T follicular helper cell (primary cell): Measurements from ENCODE around the gene ELL.

Experiments
- DNase-seq: peaks from one replicate; pipeline ENCODE4 v3.0.0-alpha.2; 2020; ENCODE audit warnings: low read depth

The ELL gene

DNA sequence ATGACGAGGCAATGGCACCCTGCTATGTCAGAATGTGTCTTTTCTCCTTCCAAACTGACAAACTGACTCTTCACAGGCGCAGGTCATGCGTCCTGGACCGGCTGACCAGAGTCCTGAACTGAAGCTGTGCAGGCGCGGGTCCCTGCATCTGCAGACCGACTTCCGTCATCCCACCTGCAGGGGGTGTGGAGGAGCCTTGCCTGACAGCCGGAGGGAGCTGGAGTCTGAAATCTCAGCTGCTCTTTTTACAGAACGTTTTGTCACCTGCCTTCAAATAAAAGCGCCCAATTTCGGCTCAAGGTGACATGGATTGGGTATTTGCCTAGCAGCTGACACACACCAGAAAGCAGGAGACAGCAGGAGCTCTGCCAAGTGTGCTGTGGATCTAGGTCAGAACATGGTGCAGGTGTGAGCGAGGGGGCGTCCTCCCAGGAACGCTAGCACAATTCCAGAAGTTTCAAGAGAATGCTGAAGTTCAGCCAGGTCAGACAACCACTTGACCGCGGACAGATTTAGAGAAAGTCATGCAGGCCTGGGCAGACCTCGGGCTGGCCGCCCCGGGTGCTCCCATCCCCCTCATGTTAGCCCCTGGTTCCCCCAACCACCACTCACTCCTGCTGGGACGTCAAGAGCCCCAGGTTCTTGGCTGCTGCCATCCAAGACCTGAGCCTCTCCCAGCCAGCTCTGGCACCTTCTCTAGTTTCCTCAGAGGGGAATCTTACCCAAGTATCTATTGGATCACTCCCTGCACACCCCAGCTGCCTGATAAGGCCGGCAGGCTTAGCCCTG, 32.8 kb downstream of the ELL start:
- no peak for DNase-seq

- DNase-seq: no peak
Measured at GRCh38 chr19:18488403-18488723, 33.5 kb downstream of the ELL start.

- no peak for DNase-seq
Measured at GRCh38 chr19:18487576-18488402, 34.1 kb downstream of the ELL start.

DNA sequence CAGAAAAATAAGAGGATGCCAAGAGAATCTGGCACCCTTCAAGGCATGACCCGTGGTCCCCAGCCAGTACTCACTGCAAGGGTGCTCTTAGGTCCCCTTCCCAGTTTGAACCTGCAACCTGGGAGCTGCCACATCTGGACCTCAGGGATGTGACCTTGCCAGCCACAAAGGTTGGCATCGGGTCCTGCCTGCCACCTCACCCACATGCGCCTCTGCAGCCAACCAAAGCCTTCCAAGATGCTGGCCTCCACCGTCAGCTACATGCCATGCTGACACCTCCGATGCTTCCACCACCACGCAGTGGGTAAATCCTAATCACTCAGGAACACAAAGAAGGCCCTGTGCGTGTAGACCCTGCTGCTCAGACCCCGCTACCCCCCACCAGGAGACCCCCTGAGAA, 35.1 kb downstream of the ELL start:
- no peak for DNase-seq

DNA sequence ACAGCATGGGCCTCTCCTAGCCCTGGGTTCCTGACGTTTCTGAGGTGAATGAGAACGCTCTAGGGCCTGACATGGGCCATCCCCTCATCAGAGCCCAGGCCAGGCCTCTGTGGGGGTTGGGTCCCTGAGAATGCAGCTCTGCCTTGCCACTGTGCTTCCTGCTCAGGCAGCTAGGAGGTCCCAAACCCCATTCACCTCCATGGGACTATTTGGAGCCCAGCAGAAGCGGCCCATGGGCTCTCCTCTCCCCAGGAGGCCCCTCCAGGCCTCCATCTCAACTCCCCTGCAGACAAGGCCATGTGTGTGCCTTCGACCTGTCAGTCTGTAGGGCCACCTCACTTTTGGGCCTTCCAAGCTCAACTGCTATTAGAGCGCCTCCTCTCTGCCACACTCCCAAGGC, 36.9 kb downstream of the ELL start:
- DNase-seq: no peak

GRCh38 chr19:18483119-18483890, 38.6 kb downstream of the ELL start:
- no peak for DNase-seq

- no peak for DNase-seq
Measured at GRCh38 chr19:18481505-18482222, 40.2 kb downstream of the ELL start.

DNA sequence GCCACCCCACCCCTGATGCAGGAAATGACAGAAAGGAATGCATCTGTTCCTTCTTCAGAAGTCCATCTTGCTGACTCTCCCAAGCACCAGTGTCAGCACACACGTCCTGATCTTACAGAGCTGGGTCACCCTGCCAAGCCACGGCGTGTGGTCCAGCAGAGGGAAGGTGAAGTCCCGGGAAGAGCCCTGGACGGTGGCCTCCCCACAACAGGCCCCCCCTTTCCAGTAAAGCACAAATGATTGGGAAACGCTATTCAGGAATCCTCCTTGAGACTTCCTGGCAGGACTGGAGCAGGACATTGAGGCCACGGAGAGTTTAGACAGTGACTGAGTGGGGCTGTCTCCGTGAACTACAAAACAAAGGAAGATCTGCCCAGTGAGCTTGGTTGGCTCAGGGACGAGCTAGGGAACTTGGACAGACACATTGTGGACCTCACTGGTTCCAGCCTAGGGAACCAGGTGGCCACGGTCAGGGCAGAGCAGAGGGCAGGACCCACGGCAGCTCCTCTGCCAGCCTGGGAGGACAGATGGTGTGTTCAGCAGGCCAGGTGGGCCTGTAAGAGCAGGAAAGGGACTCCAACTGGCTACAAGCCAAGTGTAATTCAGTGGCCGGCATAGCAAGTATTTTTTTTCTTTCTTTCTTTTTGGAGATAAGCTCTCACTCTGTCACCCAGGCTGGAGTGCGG, 41.7 kb downstream of the ELL start:
- DNase-seq: no peak

- no peak for DNase-seq
Measured at GRCh38 chr19:18478545-18479311, 43.1 kb downstream of the ELL start.

- DNase-seq: no peak
Measured at GRCh38 chr19:18477974-18478373, 43.9 kb downstream of the ELL start.

GRCh38 chr19:18477042-18477779, 44.7 kb downstream of the ELL start:
- no peak for DNase-seq

- no peak for DNase-seq
Measured at GRCh38 chr19:18476507-18477041, 45.3 kb downstream of the ELL start.

DNA sequence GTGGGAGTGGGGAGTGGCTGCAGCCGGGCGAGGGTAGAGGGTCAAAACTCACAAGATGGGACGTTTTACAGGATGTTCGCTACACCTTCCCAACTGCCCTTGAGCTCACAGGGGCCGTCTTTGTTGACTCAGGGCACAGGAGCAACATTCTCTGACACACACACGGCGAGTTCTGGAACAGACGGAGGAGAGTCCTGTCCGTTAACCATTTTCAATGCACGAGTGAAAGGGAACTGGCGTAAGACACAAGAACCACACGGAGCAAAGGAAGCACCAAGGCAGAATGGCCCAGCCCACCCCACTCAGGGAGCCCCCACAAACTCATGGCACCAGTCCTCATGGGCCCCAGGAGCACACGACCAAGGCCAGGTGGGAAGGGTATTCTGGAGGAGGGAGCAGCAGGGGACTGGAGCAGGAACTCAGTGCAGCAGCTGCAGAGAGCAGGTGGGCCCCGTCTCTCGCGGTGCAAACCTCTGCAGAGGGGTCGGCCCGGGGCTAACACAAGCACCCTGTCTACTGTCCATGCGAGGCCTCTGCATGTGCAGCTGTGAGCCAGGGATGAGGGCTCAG, 46.0 kb downstream of the ELL start:
- DNase-seq: no peak

DNA sequence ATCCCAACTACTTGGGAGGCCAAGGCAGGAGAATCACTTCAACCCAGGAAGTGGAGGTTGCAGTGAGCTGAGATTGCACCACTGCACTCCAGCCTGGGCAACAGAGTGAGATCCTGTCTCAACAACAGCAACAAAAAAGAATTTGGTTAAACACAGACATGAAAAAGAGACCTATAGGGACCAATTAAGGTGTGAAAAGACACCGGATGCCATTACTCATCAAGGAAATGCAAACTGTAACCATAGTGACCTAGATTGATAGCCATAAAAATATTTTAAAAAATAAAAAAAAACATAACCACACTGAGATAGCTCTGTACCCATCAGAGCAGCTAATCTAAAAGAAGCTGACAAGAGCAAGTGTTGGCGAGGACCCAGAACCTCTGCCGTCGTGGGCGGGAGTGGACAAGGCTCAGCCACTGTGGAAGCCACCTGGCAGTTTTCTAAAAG, 46.8 kb downstream of the ELL start:
- no peak for DNase-seq

GRCh38 chr19:18474366-18474887, 47.4 kb downstream of the ELL start:
- no peak for DNase-seq

DNA sequence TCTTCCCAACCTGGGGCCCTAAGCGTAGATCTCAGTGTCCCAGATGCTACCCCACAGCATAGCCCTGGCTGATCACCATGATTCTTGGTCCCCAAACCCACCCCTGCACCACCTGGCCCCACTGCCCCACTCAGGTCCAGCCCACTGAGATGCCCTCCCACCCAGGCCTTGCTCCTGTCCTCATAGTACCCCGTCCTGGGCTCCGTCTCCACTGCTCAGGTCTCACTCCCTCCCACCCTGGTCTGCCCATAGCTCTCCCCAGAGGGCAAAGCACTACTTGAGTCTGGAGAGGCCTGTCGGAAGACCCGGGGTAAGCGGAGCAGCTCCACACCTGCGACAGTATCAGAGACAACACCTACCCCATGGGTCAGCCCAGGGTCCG, 48.2 kb downstream of the ELL start:
- DNase-seq: no peak

- DNase-seq: no peak
Measured at GRCh38 chr19:18473003-18473705, 48.7 kb downstream of the ELL start.

DNA sequence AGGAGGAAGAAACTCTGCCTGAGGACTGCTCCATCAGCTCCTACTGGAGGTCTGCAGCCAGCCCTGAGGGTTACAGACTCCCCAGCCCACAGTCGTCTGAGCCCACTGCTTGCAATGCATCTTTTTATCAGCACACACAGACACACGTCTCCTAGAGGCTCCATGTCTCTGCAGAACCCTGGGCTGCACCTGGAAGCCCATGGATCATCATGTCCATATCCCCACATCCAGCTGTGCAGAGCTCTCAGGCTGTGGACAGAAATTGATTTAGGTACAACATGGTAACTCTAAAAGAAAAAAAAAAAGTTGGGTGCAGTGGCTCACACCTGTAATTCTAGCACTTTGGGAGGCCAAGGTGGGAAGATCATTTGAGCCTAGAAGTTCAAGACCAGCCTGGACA, 51.1 kb downstream of the ELL start:
- no peak for DNase-seq
